DOHH2 (cell line): Measurements from ENCODE around the gene TMEM50B.

Experiments
- H3F3A ChIP-seq: fragments of 200-600 bp; sonication (generic), shearing (Covaris generic); 2 replicates; pipeline ENCODE4 v1.6.0; 2016; ENCODE audit warnings: antibody characterized with exemption, mild to moderate bottlenecking; ENCODE audit not compliant: control insufficient read depth, insufficient read depth
- H3K27ac ChIP-seq: fragments of 200-600 bp; sonication (generic); 2 replicates; pipeline ENCODE4 v1.5.1; 2014; ENCODE audit warnings: low read depth, mild to moderate bottlenecking, low read length, moderate library complexity
- H3K27me3 ChIP-seq: fragments of 200-600 bp; sonication (generic); 2 replicates; pipeline ENCODE4 v1.6.1; 2014; ENCODE audit warnings: mild to moderate bottlenecking, low read length, mixed read lengths; ENCODE audit not compliant: control insufficient read depth
- H3K36me3 ChIP-seq: fragments of 200-600 bp; sonication (generic); 2 replicates; pipeline ENCODE4 v1.6.1; 2014; ENCODE audit warnings: mild to moderate bottlenecking, low read length, moderate library complexity, mixed read lengths; ENCODE audit not compliant: control insufficient read depth
- H3K4me1 ChIP-seq: fragments of 200-600 bp; sonication (generic); 2 replicates; pipeline ENCODE4 v1.6.1; 2014; ENCODE audit warnings: mild to moderate bottlenecking, low read length, mixed read lengths; ENCODE audit not compliant: control insufficient read depth
- H3K4me2 ChIP-seq: fragments of 200-600 bp; sonication (generic); 2 replicates; pipeline ENCODE4 v1.6.0; 2014; ENCODE audit warnings: mild to moderate bottlenecking, low read length, moderate library complexity
- H3K4me3 ChIP-seq: fragments of 200-600 bp; sonication (generic); 2 replicates; pipeline ENCODE4 v1.5.1; 2014; ENCODE audit warnings: mild to moderate bottlenecking, low read length, mixed read lengths
- H3K79me2 ChIP-seq: fragments of 200-600 bp; sonication (generic); 2 replicates; pipeline ENCODE4 v1.6.1; 2014; ENCODE audit warnings: mild to moderate bottlenecking, low read length, mixed read lengths; ENCODE audit not compliant: control insufficient read depth
- H3K9me2 ChIP-seq: fragments of 200-600 bp; sonication (generic); replicated peaks from 2 replicates; pipeline ENCODE4 v1.6.1; 2014; ENCODE audit warnings: mild to moderate bottlenecking, low read length, mixed read lengths; ENCODE audit not compliant: control insufficient read depth
- H3K9me3 ChIP-seq: fragments of 200-600 bp; sonication (generic); 2 replicates; pipeline ENCODE4 v1.6.1; 2014; ENCODE audit warnings: antibody characterized with exemption, low read length, mixed read lengths; ENCODE audit not compliant: control insufficient read depth, insufficient read depth
- H4K20me1 ChIP-seq: fragments of 200-600 bp; sonication (generic); 2 replicates; pipeline ENCODE4 v1.6.0; 2014; ENCODE audit warnings: low read depth, mild to moderate bottlenecking, antibody characterized with exemption, low read length, moderate library complexity; ENCODE audit not compliant: control insufficient read depth, insufficient read depth
- CTCF ChIP-seq: fragments of 200-600 bp; sonication (generic); IDR thresholded peaks from one replicate; pipeline ENCODE4 v1.5.1; 2014; ENCODE audit warnings: antibody characterized with exemption, mild to moderate bottlenecking, low read depth, low read length; ENCODE audit not compliant: poor library complexity, severe bottlenecking
- EZH2phosphoT487 ChIP-seq: fragments of 200-600 bp; sonication (generic); IDR thresholded peaks from 2 replicates; pipeline ENCODE4 v1.6.1; 2017; ENCODE audit warnings: borderline replicate concordance, mild to moderate bottlenecking, antibody characterized with exemption, low read length, moderate library complexity, mixed read lengths

TMEM50B gene

GRCh38 chr21:33401630-33401992 lies 78.2 kb downstream of the TMEM50B start:
- Histone ChIP-seq H3K4me2 (no peak overlapping the region), H3K27ac (no peak overlapping the region), H4K20me1 (0 out of 2 replicates have a peak, but pooled peaks cover 5% of the 10 kb centered on the region), H3K79me2 (peaks cover 37% of the 10 kb centered on the region), H3K9me2 (no peaks in the 10 kb centered on the region), H3K36me3 (peaks cover 31% of the 10 kb centered on the region), H3K4me1 (peaks cover 60% of the 10 kb centered on the region), H3F3A (peaks cover 12% of the 10 kb centered on the region), H3K9me3 (no peaks in the 10 kb centered on the region), H3K27me3 (no peaks in the 10 kb centered on the region), H3K4me3 (no peak overlapping the region)
- TF ChIP-seq CTCF, result no peak
- no peak for TF ChIP-seq EZH2phosphoT487
